HG03342 (cell line): ENCODE results near the gene C1QC.

Experiments used
- ATAC-seq: cut with Tn5 transposase; IDR thresholded peaks from one replicate; pipeline ENCODE4 v1.9.1; 2021; ENCODE audit warnings: mild to moderate bottlenecking, moderate library complexity; ENCODE audit not compliant: unreplicated experiment

Gene C1QC

DNA sequence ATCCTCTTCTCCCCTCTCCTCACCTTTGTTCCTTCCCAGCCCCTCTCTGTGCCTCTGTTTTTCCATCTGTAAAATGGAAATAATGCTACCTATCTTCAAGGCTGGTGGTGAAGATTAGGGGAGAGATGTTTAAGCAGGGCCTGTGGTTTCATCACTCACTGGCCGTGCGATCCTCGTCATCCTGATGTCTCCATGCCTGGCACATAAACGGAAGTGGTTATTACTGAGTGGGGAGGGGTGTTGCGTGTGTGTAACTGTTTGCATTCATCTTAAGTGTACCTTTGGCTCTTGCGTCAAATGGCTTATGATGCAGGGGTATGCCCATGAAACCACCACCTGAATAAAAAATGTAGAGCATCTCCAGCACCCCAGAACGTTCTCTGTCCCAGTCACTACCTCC lies 24.2 kb upstream of the C1QC start:
- no peak for ATAC-seq

DNA sequence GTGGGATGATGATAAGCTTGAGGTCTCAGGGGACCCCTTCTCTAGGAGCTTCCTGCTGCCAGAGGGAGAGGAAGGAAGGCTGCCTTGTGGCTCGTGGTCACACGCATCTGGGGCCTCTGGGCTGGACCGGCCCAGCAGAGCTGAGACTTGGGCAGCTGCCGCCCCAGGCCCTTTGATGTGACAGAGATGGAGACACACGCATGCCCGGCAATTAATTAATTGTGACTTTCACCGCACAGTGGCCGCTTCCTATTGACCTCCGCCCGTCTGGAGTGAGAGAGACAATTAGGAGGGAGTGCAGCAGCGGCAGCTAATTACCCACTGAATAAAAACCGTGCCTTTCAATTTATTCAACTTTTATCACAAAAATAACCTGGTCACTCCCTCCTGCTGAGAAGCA lies 23.6 kb upstream of the C1QC start:
- no peak for ATAC-seq

DNA sequence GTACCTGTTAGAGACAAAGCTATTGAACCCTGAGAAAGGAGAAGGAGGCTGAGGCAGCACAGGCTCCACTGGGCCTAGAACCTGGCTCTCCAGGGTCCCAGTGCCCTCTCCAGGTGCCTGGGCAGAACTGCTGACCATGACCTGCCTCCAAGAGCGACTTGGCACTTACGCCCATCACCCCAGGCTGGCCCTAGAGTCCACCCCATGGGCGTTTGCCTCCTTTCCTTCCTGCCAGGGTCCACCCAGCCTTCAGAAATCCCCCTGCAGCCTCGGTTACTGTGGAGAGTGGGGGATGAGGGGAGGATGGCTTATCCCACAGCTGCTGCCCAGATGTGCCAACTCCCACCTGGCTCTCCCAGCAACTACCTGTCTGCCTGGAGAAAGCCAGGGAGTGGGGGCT lies 21.7 kb upstream of the C1QC start:
- no peak for ATAC-seq

DNA sequence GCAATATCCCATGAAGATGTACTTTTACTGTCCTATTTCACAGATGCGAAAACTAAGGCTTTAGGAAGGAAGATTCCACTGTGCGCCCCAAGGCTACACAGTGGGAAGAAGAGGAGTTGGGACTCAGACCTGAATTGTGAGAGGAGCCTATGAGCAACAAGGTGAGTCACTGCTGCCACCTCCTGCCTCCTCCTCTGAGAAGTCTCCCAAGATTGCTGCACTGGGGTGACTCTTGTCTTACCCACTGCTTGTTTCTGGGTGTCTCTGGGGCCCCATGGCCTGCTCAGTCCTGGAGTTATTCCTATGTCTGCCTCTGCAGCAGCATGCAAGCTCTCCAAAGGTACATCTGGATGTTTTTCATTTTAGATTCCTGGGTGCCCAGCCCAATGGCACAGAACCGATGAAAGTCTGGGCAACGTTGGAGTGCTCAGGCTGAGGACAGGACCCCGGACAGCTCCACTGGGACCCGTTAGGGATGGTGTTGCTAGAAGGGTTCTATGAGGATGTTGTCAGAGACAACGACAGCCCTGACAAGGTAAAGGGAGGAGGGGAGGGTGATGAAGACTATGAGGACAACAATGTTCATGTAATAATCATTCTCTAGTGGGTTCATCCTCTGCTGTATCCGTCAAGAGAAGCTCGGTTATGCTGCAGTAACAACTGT lies 18.0 kb upstream of the C1QC start:
- ATAC-seq: no peak

DNA sequence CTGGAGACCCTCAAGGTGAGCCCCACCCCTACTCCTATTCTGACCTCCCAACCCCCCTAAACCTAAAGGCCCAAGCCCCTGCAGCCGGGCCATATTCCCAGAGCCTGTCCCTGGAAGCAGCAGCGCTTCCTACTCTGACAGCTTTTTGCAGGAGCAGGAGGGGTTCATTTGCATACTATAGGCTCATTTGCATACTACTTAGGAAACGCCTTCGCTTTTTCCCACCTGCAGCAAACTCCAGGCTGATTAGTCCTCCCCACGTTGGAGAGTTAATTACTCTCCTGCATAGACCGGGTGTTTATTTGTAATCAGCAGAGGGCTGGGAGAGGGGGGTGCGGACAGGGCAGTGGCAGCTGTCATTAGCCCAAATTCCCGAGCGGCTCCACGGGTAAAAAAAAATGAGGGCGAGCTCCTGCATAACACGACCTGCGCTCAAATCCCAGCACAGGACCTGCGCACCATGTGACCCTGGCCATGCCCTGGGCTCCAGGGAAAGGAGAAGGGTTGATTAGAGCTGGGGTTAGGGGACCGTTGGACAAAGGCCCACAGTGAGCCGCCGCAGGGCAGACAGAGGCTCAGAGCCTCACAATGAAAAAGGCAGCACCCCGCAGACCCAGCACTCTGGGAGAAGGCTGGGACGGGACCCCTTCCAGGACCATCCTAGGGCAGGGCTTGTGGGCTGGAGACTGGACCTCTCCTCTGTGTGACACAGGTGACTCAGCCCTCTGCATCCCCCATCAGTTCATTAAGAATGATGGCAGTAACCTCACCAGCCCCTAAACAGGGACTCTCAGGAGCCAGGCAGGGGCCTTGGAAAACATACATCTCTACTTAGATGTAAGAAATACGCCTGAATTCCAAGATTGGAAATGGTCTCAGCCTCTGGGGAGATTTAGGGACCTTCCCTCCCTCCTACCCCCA lies 16.9 kb upstream of the C1QC start:
- no peak for ATAC-seq

DNA sequence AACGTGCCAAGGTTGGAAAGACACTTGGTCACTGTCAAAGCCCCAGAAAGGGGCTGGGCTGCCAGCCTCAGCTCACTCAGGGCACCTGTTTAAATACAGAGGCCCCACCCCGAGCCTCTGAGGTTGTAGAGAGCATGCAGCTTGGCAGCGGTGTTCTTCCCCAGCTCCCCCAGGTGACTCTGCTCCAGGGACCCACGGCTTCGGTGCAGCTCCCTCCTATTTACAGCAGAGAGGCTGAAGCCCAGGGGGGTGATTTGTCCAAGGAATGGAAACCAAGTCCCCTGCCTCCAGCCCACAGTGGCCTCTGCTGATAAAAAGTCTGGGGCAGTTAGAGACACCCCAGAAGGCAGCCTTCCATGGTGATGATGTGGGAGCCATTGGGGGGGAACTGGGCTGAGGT lies 16.1 kb upstream of the C1QC start:
- ATAC-seq: no peak

DNA sequence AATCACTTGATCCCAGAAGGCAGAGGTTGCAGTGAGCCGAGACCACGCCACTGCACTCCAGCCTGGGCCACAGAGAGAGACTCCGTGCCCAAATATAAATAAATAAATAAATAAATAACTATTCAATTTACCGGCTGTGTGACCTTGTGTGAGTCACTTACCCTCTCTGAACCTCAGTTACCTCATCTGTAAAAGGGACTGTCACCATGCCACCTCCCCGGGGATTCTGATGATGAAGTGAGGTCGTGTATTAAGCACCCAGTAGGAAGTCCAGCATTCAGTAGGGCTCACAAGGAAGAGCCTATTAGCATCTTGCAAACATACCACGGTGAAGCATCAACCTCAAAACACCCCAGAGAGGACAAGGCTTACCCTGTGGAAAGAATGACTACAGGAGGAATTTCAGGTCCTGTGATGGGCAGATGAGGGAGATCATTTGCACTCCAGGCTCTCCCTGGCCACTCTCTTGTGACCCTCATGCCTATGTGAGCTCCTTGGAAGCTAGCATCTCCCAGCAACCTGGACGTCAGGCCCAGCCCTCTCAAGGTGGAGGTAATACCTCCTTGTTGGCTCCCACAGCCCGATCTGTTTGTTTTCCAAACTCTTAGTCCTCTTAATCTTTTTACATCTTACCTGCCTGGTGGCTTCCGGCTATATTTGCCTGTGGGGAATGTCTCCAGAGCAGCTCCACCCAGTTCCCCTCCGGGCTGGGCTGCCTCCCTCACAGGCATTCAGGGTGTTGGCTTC lies 14.6 kb upstream of the C1QC start:
- ATAC-seq: no peak

DNA sequence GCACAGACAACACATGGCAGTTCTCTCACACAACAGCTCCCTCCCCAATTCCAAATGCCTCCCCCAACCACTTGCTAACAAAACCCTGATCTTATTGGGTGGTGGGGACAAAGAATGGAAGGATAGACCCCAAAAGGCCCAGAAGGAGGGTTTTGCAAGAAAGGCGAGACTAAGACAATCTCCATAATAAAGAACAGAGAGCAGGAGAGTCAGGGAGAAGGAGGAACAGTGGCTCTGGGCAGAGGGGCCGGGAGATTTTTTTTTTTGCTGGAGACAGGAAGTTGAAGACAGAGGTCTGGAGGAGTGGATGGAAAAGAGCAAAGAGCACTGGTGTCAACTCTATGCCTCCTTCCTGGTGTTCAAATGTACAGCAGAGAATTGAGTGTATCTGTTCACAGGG lies 13.5 kb upstream of the C1QC start:
- no peak for ATAC-seq

DNA sequence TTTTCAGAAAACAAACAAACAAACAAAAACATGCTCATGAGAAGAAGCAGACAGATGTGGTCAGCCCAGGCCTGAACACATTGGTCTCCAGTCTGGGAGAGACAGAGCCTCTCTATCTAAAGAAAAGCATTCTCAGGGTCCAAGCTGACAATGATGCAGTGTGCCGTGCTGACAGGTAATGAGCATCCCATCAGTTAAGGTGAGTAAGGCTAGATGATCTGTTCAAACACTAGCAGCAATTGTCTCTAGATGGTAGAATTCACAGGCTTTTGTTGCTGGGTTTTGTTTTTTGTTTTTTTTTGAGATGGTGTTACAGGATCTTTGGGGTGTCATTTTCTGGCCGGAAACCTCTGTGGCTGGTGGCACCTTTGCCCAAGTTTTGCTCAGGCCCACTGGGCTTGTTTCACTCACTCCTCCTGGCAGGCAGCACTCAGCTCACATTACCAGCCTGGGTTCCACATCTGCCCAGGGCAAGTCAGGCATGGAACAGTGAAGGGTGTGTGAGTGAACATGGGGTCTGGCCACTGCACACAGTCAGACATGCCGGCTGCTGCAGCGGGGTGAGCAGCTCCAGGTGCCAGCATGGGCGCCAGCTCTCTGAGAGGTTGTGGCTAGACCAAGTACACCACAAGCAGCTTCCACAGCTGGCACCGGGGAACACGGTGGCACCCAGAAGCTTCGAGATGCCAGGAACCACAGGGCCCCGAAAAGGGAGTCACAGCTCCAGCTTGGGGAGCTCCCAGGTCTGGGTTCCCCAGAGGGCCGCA lies 9.6 kb upstream of the C1QC start:
- ATAC-seq: no peak

DNA sequence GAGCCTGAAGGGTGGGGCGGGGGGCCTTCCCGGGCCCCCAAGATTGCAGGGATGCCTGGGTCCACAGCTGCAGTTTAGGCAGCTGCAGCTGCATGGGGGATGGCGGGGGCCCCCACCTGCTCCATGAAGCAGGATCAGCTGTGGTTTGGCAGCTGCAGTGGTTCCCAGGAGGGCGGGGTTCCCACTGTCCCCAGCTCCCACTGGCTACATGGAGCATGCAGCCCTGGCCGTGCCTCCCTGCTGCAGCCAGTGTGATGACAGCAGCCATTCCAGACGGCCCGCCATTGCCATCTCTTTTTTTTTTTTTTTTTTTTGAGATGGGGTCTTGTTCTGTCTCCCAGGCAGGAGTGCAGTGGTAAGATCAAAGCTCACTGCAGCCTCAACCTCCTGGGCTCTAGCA lies 8.0 kb upstream of the C1QC start:
- no peak for ATAC-seq

DNA sequence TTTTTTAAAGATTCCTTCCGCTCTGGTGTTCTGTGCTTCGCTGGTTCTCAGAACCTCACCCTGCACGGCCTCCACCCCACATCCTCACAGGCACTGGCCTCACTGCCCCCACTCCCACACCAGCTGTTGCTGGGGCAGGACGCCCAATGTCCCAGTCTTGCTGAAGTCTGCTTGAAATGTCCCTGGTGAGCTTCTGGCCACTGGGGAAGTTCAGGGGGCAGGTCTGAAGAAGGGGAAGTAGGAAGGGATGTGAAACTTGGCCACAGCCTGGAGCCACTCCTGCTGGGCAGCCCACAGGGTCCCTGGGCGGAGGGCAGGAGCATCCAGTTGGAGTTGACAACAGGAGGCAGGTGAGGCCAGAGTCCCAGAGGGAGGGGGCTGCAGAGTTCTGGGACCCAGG lies 7.1 kb upstream of the C1QC start, which contains the start of gene C1QA:
Gene C1QA (plus strand): TSS at position 276 of the 400 bp plus-strand sequence. CDS start 989 bp downstream, outside the sequence.
- ATAC-seq: no peak

DNA sequence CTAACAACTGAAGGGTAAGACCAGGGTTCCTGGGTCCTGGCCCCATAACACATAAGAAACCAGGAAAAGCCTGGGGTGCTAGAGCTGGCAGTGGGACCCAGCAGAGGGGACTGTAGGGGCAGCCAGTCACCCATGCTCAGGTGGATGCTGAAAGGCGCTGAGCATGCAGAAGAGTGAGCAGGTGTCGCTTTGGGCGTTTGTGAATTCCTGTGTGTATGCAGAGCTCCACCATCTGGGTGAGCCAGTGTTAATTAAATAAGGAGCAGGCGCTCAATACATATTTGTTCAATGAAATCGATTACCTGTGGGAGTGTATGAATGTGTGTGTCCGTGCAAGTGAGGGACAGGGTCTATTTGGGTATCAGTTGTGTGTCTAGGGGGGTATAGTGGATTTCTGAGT lies 6.5 kb upstream of the C1QC start:
- no peak for ATAC-seq

DNA sequence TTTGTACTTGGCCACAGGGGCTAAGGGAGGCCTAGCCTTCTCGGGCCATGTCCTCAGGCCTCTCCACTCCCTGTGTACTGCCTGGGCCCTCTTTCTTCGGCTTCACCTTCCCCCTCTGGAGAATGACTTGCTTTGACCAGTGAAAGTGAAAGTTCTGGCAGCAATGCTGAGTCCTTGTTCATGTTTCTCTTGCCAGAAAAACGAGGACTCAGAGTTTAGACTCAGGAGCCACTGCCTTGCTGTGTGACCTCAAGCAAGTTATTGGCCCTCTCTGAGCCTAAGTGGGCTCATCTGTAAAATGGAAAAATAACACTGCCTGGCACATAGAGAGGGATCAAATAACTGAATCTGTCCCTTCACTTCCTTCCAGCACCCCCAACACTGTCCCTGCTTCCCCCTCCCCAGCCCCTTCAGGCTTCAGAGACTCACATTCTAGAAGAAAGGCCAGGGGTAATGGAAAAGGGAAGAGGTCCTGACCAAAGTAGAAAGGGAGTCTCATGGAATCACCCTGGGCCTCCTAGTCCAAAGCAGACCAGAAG lies 5.5 kb upstream of the C1QC start:
- no peak for ATAC-seq

DNA sequence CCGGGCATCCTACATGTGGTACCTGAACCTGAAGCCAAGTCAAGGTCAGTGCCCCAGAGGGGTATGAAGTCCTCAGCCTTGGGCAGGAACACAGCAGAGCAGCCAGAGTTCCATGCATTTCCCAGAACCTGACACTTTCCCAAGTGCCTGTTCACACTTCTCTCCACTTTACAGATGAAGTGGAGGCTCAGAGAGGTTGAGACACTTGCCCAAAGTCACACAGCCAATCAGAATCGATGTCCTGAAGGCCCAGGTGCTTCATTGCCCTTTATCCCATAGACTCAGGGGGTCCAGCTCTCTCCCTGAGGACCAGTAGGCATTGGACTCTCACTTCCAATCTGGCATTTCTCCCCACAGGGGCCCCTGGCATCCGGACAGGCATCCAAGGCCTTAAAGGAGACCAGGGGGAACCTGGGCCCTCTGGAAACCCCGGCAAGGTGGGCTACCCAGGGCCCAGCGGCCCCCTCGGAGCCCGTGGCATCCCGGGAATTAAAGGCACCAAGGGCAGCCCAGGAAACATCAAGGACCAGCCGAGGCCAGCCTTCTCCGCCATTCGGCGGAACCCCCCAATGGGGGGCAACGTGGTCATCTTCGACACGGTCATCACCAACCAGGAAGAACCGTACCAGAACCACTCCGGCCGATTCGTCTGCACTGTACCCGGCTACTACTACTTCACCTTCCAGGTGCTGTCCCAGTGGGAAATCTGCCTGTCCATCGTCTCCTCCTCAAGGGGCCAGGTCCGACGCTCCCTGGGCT lies 4.8 kb upstream of the C1QC start:
- ATAC-seq: no peak

DNA sequence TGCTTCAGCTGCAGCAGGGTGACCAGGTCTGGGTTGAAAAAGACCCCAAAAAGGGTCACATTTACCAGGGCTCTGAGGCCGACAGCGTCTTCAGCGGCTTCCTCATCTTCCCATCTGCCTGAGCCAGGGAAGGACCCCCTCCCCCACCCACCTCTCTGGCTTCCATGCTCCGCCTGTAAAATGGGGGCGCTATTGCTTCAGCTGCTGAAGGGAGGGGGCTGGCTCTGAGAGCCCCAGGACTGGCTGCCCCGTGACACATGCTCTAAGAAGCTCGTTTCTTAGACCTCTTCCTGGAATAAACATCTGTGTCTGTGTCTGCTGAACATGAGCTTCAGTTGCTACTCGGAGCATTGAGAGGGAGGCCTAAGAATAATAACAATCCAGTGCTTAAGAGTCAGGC lies 4.1 kb upstream of the C1QC start:
- no peak for ATAC-seq

DNA sequence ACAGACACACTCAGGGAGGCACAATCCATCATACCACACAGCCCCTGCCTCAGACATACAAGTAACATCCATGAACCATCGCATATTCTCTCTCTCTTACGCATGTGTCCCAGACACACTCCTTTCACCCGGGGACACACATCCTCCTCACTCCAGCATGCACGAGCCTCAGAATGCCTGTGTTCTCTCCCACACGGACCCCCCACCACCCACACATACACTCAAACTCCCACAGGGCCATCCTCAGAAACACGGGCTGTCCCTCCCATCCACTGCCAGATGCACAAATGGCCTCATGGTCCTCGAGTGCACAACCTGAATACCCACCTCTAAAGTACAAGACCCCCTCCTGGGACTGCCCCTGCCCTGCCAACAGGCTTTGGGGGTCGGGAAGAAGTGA lies 2.2 kb upstream of the C1QC start:
- ATAC-seq: no peak

DNA sequence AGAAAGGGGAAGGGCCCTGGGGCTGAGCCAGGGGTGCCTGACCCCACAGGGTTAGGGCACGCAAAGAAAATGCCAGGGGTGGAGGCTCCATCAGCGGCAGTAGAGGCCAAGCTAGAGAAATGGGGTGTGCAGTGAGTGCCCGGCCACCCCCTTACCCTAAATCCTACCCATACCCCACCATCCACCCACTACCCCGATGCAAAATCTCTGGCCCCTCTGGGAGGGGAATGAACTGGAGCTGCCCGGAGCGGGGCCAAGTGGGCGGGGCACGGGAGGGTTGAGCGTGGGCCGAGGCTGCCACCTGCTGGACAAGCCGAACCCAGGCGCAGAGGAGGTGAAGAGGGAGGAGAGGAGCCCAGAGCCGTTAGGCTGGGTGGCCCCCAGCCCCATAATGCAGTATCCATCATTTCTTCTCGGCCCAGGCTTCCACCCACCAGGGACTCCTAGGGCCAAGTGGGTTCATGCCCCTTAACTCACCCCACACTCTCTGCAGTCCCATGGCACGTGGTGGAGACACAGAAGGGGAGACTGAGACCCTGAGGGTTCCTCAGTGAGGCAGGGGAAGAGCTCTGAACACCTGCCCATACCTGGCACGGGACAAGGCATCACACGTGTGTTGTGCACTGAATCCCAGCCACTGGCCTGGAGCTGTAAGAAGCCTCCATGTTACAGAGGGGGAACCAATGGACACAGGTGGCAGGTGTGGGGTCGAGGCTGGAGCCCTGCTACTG lies 1.4 kb upstream of the C1QC start:
- ATAC-seq: no peak

DNA sequence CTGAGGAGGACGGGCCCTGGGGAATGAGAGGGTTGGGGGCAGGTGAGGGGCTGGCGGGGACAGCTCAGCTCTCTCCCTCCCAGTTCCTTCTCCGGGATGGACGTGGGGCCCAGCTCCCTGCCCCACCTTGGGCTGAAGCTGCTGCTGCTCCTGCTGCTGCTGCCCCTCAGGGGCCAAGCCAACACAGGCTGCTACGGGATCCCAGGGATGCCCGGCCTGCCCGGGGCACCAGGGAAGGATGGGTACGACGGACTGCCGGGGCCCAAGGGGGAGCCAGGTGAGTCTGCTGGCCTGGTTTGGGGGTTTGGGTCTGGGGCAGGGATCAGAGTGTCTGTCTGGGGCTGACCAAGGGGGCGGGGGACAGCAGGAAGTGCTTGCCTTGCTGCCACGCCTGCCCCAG lies 495 bp downstream of the C1QC start:
- no peak for ATAC-seq

DNA sequence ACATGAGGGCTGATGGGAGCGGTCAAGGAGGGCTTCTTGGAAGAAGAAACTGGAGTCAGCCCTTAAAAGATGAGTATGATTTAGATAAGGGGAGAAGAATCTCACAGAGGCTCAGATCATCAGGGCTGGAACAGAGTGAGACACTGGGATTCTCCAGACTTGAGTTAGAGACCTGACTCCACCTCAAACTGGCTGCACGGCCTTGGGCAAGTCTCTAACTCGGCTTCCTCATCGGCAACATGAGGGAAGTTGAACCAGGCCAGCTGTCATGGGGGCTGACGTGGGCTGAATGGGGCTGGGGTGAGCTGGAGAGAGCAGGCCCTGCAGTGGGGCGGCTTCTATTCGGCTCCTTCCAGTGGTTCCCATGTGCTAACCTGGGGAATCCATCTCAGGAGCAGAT lies 2.5 kb downstream of the C1QC start:
- no peak for ATAC-seq
